K562 (cell line): Measurements from ENCODE around the gene BTBD1. TPM values are rescaled to one million over a fixed set of nuclear protein-coding genes. Genes with fewer than 3 reads are reported as not detected.
A peak's percentile ranks its signal among the peaks of the same experiment; 100 is the strongest.

Experiments
- CUX1 ChIP-seq: fragments of 200-800 bp; sonication (Bioruptor generic); IDR thresholded peaks from 2 replicates; pipeline ENCODE4 v1.6.1; 2016; ENCODE audit warnings: missing genetic modification characterization, missing compliant biosample characterization
- GABPA ChIP-seq: fragments of 200-800 bp; sonication (Bioruptor generic); conservative IDR thresholded peaks from 2 replicates; pipeline ENCODE4 v1.6.1; 2016; ENCODE audit warnings: low read depth, missing genetic modification characterization, missing compliant biosample characterization
- GTF2B ChIP-seq: IDR thresholded peaks from 2 replicates; pipeline ENCODE4 v1.6.1; 2011; ENCODE audit not compliant: insufficient read length; ENCODE audit errors: extremely low read depth
- HCFC1 ChIP-seq: IDR thresholded peaks from 2 replicates; pipeline ENCODE4 v1.6.1; 2012; ENCODE audit warnings: low read depth, low read length, improper control_type of control experiment
- HOXB6 ChIP-seq: fragments of 250-450 bp; sonication (Bioruptor Pico); IDR thresholded peaks from 2 replicates; pipeline ENCODE4 v1.5.1; 2022; ENCODE audit warnings: mild to moderate bottlenecking, borderline replicate concordance
- KLF13 ChIP-seq: fragments of 450-650 bp; IDR thresholded peaks from 2 replicates; pipeline ENCODE4 v1.6.1; 2016; ENCODE audit warnings: missing genetic modification characterization, low read depth, mild to moderate bottlenecking, missing compliant biosample characterization, moderate library complexity, borderline replicate concordance
- PCBP2 ChIP-seq: fragments of 200-400 bp; formaldehyde crosslinking; IDR thresholded peaks from 2 replicates; pipeline ENCODE4 v1.6.1; 2018; ENCODE audit warnings: low read length, low read depth, mild to moderate bottlenecking, moderate library complexity; ENCODE audit not compliant: poor library complexity, severe bottlenecking
- RBM34 ChIP-seq: fragments of 200-400 bp; formaldehyde crosslinking; IDR thresholded peaks from 2 replicates; pipeline ENCODE4 v1.6.1; 2018; ENCODE audit warnings: low read length, borderline replicate concordance; ENCODE audit not compliant: insufficient read depth
- SRF ChIP-seq, 2 experiments: fragments of 250-450, 450-650 bp in 1 of 2; sonication (Bioruptor Pico) in 1 of 2; sonication (generic) in 1 of 2; formaldehyde crosslinking; IDR thresholded peaks; 2 replicates each; pipeline versions ENCODE4 v1.5.0 to v1.5.1; 2020 to 2022; ENCODE audit warnings: mild to moderate bottlenecking in 1 of 2, missing genetic modification reagents in 1 of 2
- STAG1 ChIP-seq: sonication (generic); formaldehyde crosslinking; IDR thresholded peaks from 2 replicates; pipeline ENCODE4 v1.5.0; 2020; ENCODE audit warnings: missing genetic modification reagents, borderline replicate concordance
- ZNF143 ChIP-seq: sonication (generic); formaldehyde crosslinking; IDR thresholded peaks from 2 replicates; pipeline ENCODE4 v1.9.0; 2022; ENCODE audit warnings: mild to moderate bottlenecking, missing genetic modification reagents
- polyA plus RNA-seq, 8 experiments: library from polyadenylated mRNA; depleted of rRNA in 4 of 8; stranded (reverse) in 5 of 8; unstranded in 3 of 8; fragments of >200 nt; fragmentation: Nextera tagmentation in 2 of 8; fragmentation: Illumina TruSeq in 1 of 8; extraction: Ambion mirVana in 2 of 8; extraction: Trizol in 1 of 8; gene quantifications; 2 replicates each; pipeline versions ENCODE4 v1.2.1 to v1.2.3, GENCODE V29; 2011 to 2014; ENCODE audit warnings: inconsistent platforms in 1 of 8, missing spikeins in 1 of 8
- total RNA-seq, 7 experiments: library from RNA; depleted of rRNA in 6 of 7; stranded (reverse); fragments of >200 nt in 6 of 7; fragmentation: Illumina TruSeq in 2 of 7; extraction: Trizol in 2 of 7; gene quantifications; 2 replicates each; pipeline versions ENCODE4 v1.2.1 to v1.2.3, GENCODE V29; 2011 to 2021; ENCODE audit warnings: low replicate concordance in 1 of 7
- TF ChIP-seq, protein P1 (sequence below): fragments of 250-450 bp; sonication (Bioruptor Pico); IDR thresholded peaks from 2 replicates; pipeline ENCODE4 v1.9.0; 2021; ENCODE audit warnings: mild to moderate bottlenecking
- TF ChIP-seq, protein P2 (sequence below): fragments of 450-650 bp; IDR thresholded peaks from 2 replicates; pipeline ENCODE4 v1.6.1; 2017; ENCODE audit warnings: antibody characterized with exemption, mild to moderate bottlenecking
- TF ChIP-seq, protein P3 (sequence below): fragments of 200-800 bp; sonication (Bioruptor generic); IDR thresholded peaks from 2 replicates; pipeline ENCODE4 v1.6.1; 2017; ENCODE audit warnings: missing genetic modification characterization, missing compliant biosample characterization

Gene BTBD1
- total and polyA plus RNA-seq, 9 of the 15 experiments (the other 6 are each of a cell fraction or from before 2014, with no cell fraction given), result 19.4 to 106 (median 90.4) TPM

- TF ChIP-seq SRF (CRISPR knock-in tag; IDR thresholded peaks at IDR 0.05) (peak in 1 of 2 experiments; percentile 65; a peak in 1 of 4 replicates), ZNF143 (no peak), RBM34 (no peak), CUX1 (CRISPR knock-in tag) (peak; percentile 58; the same call in 1 of the 2 replicates), STAG1 (CRISPR knock-in tag) (no peak), PCBP2 (no peak), GABPA (tag) (no peak), HOXB6 (CRISPR knock-in tag) (no peak), KLF13 (tag) (peak; percentile 20; the same call in 1 of the 2 replicates), GTF2B (no peak), HCFC1 (no peak)
- TF ChIP-seq, protein P1, sequence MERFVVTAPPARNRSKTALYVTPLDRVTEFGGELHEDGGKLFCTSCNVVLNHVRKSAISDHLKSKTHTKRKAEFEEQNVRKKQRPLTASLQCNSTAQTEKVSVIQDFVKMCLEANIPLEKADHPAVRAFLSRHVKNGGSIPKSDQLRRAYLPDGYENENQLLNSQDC (CRISPR knock-in tag), result no peak
- TF ChIP-seq, protein P2, sequence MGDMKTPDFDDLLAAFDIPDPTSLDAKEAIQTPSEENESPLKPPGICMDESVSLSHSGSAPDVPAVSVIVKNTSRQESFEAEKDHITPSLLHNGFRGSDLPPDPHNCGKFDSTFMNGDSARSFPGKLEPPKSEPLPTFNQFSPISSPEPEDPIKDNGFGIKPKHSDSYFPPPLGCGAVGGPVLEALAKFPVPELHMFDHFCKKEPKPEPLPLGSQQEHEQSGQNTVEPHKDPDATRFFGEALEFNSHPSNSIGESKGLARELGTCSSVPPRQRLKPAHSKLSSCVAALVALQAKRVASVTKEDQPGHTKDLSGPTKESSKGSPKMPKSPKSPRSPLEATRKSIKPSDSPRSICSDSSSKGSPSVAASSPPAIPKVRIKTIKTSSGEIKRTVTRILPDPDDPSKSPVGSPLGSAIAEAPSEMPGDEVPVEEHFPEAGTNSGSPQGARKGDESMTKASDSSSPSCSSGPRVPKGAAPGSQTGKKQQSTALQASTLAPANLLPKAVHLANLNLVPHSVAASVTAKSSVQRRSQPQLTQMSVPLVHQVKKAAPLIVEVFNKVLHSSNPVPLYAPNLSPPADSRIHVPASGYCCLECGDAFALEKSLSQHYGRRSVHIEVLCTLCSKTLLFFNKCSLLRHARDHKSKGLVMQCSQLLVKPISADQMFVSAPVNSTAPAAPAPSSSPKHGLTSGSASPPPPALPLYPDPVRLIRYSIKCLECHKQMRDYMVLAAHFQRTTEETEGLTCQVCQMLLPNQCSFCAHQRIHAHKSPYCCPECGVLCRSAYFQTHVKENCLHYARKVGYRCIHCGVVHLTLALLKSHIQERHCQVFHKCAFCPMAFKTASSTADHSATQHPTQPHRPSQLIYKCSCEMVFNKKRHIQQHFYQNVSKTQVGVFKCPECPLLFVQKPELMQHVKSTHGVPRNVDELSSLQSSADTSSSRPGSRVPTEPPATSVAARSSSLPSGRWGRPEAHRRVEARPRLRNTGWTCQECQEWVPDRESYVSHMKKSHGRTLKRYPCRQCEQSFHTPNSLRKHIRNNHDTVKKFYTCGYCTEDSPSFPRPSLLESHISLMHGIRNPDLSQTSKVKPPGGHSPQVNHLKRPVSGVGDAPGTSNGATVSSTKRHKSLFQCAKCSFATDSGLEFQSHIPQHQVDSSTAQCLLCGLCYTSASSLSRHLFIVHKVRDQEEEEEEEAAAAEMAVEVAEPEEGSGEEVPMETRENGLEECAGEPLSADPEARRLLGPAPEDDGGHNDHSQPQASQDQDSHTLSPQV, result 0 out of 2 replicates have a peak, but pooled peaks have one; percentile 33
- TF ChIP-seq, protein P3, sequence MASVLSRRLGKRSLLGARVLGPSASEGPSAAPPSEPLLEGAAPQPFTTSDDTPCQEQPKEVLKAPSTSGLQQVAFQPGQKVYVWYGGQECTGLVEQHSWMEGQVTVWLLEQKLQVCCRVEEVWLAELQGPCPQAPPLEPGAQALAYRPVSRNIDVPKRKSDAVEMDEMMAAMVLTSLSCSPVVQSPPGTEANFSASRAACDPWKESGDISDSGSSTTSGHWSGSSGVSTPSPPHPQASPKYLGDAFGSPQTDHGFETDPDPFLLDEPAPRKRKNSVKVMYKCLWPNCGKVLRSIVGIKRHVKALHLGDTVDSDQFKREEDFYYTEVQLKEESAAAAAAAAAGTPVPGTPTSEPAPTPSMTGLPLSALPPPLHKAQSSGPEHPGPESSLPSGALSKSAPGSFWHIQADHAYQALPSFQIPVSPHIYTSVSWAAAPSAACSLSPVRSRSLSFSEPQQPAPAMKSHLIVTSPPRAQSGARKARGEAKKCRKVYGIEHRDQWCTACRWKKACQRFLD (CRISPR knock-in tag), result peak; percentile 65; the same call in 1 of the 2 replicates
These were observed 55.0 kb downstream of the BTBD1 start (continued) for GRCh38 chr15:83012076-83012426.
